NCI-H2171 treated with DMSO at 0.1 percent for 48 hours (cell line): ENCODE results near the gene HAVCR1.

Source experiments
- DNase-seq: peaks from one replicate; lab custom pipeline; 2025; lab: John Stamatoyannopoulos, UW

The HAVCR1 gene

DNA sequence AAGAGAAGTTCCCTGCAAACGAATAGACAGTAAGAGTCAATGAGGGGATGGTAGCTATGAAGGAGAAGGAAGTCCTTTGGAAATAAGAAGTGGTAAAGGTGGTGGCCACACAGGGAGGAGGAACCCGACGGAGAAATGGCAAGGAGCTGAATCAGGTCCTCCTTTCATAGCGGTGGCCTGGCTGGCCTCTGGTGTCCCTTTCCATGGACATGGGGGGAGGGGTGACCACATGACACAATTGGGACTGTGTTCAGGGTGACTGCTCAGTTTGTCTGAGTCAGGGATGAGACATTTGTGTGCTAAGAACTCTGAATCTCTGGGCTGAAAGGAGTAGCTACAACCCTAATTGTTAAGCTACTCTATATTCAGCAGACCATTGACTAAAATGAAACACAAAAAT is 67.2 kb downstream of the HAVCR1 start:
- no peak for DNase-seq

DNA sequence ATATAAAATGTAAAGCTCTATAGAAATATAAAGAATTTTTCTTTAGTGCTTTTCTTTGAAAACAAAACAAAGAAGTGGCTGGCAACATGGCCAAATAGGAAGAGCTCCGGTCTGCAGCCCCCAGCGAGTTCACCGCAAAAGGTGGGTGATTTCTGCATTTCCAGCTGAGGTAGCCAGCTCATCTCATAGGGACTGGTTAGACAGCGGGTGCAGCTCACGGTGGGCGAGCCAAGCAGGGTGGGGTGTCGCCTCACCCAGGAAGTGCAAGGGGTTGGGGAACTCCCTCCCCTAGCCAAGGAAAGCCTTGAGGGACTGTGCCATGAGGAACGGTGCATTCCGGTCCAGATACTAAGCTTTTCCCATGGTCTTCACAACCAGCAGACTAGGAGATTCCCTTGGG is 74.9 kb downstream of the HAVCR1 start:
- no peak for DNase-seq

DNA sequence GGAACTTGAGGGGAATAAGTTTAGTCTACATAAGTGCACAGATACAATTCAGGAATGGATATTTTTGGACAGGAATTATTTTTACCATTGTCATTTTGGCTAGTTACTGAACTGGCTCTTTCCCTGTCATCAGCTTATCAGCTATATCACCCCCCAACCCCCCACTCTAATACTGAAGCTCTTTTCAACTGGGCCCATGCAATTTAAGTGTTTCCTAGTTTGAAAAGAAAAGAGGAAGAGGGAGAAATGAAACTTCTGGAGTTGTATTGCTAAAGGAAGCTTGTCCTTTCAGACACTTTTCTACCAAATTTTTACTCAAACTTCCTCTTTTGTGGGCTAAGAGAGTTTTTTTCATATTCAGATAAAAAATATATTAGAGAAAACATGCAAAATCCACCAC is 77.4 kb downstream of the HAVCR1 start:
- no peak for DNase-seq
